ENCODE results near the gene CLSTN3. TPM values are rescaled to one million over a fixed set of nuclear protein-coding genes. Genes with fewer than 3 reads are reported as not detected.

Gene CLSTN3
- total RNA-seq, 1 donor from 2014 or later, result 47.0 TPM

DNA sequence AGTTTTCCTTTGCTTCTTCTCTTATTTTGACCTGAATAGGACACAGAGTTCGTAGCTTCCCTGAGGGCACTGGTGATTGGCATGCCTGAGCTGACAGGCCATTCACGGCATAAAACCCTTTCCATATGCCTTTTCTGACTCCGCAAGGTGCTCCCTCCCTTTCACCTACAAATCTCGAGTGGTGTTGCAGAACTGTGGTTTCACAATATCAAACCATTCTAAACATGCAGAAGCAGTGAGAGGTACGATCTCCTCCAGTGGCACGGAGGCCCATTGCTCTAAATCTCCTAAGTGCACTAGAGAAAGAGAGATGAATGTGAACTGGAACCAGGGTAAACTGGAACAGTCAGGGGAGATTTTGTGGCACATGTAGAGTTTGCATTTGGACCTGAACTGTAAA, 23.9 kb downstream of the CLSTN3 start:
- H3K27me3 Mint-ChIP-seq, result no peaks in the 10 kb centered on the region
- H3K4me1 Mint-ChIP-seq, result no peaks in the 10 kb centered on the region
- no peak overlapping the region for H3K27ac Mint-ChIP-seq
- DNase-seq, result no peak
- intact Hi-C loops (cut with micrococcal nuclease), result no loop called here
- peaks cover 47% of the 10 kb centered on the region for H3K36me3 Mint-ChIP-seq (ENCODE audit: low read depth)
- no peak overlapping the region for H3K4me3 Mint-ChIP-seq
- H3K9me3 Mint-ChIP-seq, result no peaks in the 10 kb centered on the region

- no peak for DNase-seq
- H3K36me3 Mint-ChIP-seq (ENCODE audit: low read depth), result peaks cover 43% of the 10 kb centered on the region
- no peaks in the 10 kb centered on the region for H3K27me3 Mint-ChIP-seq
- no peak overlapping the region for H3K4me3 Mint-ChIP-seq
- no peak overlapping the region for H3K27ac Mint-ChIP-seq
- H3K9me3 Mint-ChIP-seq, result no peaks in the 10 kb centered on the region
- intact Hi-C loops (cut with micrococcal nuclease), result no loop called here
- peaks cover 3% of the 10 kb centered on the region for H3K4me1 Mint-ChIP-seq
These were observed 24.8 kb downstream of the CLSTN3 start for GRCh38 chr12:7154901-7155470.

DNA sequence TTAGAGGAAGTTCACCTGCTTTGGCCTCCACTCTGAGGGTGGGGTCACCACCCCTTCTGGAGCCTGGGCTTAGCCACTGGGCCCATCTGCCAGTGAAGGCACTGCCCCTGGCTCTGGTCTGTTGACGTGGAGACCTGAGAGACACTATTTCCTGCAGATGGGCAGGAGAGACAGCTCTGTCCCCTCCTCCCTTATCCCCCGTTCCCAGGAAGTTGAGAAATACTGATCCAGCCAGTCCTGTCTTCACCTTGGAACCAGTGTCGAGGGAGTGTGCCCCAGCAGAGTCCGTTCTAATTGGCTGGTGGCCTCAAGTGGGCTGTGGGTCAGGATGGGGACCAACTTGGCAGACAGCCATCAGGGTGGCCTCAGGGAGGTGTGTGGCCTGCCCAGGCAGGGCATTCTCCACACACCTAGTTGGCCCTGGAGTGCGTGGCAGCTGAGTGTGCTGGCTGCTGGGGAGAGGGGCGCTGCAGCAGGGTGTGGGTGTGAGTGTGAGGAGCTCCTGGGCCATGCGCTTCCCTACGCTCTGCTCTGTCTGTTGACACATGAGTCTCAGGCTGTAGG, 25.4 kb downstream of the CLSTN3 start:
- intact Hi-C loops (cut with micrococcal nuclease), result no loop called here
- H3K36me3 Mint-ChIP-seq (ENCODE audit: low read depth), result peaks cover 40% of the 10 kb centered on the region

DNA sequence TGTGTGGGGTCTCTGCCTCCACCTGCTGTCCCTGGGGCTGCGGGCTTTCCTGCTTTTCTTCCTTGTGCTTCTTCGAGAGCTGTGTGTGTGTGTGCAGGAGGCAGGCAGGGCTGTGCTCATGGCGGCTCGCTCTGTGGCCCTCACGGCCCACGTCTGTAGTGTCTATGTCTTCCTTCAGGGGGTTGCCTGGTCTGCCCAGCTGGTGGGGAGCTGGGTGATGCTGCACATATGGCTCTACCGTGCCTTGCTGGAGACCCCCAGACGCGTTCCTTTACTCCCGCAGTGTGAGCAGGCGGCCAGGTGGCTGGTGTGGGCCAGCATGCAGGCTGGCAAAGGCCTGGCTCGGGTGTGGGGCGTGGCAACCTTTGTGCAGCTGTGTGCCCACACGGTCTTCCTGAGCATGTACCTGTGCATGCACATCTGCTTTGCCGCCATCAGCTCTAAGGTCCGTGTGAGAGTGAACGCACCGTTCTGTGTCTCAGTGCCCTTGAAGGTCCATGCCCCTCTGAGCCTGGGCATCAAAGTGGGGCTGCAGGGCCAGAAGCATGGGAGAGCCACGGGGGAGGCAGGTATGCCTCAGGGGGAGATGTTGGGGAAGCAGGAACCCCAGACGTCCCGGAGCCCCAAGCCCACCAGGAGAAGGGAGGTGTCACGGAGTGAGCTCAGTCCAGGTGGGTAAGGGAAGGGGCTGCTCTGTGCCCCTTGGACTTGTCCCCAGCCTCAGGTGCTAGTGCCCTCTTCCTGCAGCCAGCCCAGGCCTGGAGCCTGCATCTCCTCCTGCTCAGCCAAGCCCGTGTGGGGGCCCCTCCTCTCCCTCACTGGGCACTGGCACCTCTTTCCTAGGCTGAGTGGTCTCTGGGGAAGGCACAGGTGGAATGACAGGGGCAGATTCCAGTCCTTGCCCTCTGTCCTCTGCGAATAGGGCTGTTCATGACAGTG, 26.4 kb downstream of the CLSTN3 start:
- intact Hi-C loops (cut with micrococcal nuclease), result no loop called here
- Mint-ChIP-seq H3K9me3 (no peaks in the 10 kb centered on the region), H3K27me3 (no peaks in the 10 kb centered on the region), H3K4me3 (no peak overlapping the region), H3K4me1 (peaks cover 8% of the 10 kb centered on the region), H3K36me3 (ENCODE audit: low read depth) (peaks cover 36% of the 10 kb centered on the region), H3K27ac (no peak overlapping the region)
- no peak for DNase-seq

More for the DNA sequence above, 25.4 kb downstream of the CLSTN3 start:
- DNase-seq, result no peak
- peaks cover 7% of the 10 kb centered on the region for H3K4me1 Mint-ChIP-seq
- H3K27ac Mint-ChIP-seq, result no peak overlapping the region
- no peak overlapping the region for H3K4me3 Mint-ChIP-seq
- no peaks in the 10 kb centered on the region for H3K27me3 Mint-ChIP-seq
- no peaks in the 10 kb centered on the region for H3K9me3 Mint-ChIP-seq

- intact Hi-C loops (cut with micrococcal nuclease), result no loop called here
- no peak for DNase-seq
- Mint-ChIP-seq H3K4me1 (peaks cover 8% of the 10 kb centered on the region), H3K36me3 (ENCODE audit: low read depth) (peaks cover 36% of the 10 kb centered on the region), H3K27me3 (no peaks in the 10 kb centered on the region), H3K4me3 (no peak overlapping the region), H3K27ac (no peak overlapping the region), H3K9me3 (no peaks in the 10 kb centered on the region)
These were observed 27.2 kb downstream of the CLSTN3 start for GRCh38 chr12:7157391-7157790.

- DNase-seq, result no peak
- Mint-ChIP-seq H3K27me3 (peaks cover 8% of the 10 kb centered on the region), H3K4me3 (no peak overlapping the region), H3K4me1 (peaks cover 12% of the 10 kb centered on the region), H3K27ac (no peak overlapping the region), H3K9me3 (no peaks in the 10 kb centered on the region), H3K36me3 (ENCODE audit: low read depth) (peaks cover 29% of the 10 kb centered on the region)
- intact Hi-C loops (cut with micrococcal nuclease), result no loop called here
These were observed 28.8 kb downstream of the CLSTN3 start for GRCh38 chr12:7158781-7159609.

DNA sequence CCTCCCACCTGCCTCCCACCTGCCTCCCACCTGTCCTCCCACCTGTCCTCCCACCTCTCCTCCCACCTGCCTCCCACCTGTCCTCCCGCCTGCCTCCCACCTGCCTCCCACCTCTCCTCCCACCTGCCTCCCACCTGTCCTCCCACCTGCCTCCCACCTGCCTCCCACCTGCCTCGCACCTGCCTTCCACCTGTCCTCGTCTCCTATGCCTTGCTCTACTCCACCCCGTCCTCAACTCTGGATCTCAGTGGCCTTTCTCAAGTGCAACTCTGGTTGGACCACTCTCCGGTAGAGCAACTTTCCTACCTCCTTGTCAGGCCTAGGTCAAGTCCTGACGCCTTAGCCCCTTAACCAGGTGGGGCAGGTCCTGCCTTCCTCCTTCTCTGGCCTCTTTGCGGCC, 30.0 kb downstream of the CLSTN3 start:
- H3K4me1 Mint-ChIP-seq, result peaks cover 12% of the 10 kb centered on the region
- intact Hi-C loops (cut with micrococcal nuclease), result no loop called here
- peaks cover 2% of the 10 kb centered on the region for H3K9me3 Mint-ChIP-seq

DNA sequence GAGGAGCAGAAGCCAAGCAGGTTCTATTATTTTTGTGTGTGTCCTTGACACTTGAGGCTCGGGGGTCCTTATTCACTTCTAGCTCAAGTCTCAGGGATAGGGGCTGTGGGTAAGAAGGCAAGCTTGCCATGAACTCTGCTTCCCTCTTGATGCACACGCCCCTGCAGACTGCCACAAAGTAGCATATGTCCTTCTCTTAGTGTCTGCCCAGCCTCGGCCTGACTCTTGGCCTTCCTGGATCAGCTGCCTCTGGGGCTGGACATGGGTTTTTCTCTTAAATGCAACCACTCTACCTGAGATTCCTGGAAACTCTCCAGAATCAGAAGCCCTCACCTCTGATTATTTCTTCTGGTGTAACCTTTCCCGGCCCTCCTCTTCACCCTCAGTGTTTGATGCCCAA, 31.2 kb downstream of the CLSTN3 start:
- H3K4me1 Mint-ChIP-seq, result peaks cover 12% of the 10 kb centered on the region
- DNase-seq, result no peak
- intact Hi-C loops (cut with micrococcal nuclease), result no loop called here
- no peak overlapping the region for H3K4me3 Mint-ChIP-seq
- no peak overlapping the region for H3K27ac Mint-ChIP-seq
- H3K27me3 Mint-ChIP-seq, result peaks cover 10% of the 10 kb centered on the region
- peaks cover 2% of the 10 kb centered on the region for H3K9me3 Mint-ChIP-seq
- peaks cover 15% of the 10 kb centered on the region for H3K36me3 Mint-ChIP-seq (ENCODE audit: low read depth)

More for the DNA sequence above, 30.0 kb downstream of the CLSTN3 start:
- H3K27me3 Mint-ChIP-seq, result peaks cover 10% of the 10 kb centered on the region
- H3K27ac Mint-ChIP-seq, result peak overlapping the region; percentile 73
- peaks cover 22% of the 10 kb centered on the region for H3K36me3 Mint-ChIP-seq (ENCODE audit: low read depth)
- DNase-seq, result no peak
- no peak overlapping the region for H3K4me3 Mint-ChIP-seq

GRCh38 chr12:7161811-7162210, 31.6 kb downstream of the CLSTN3 start:
- intact Hi-C loops (cut with micrococcal nuclease), result no loop called here
- Mint-ChIP-seq H3K4me3 (no peak overlapping the region), H3K9me3 (peaks cover 2% of the 10 kb centered on the region), H3K4me1 (peaks cover 12% of the 10 kb centered on the region), H3K27me3 (peaks cover 10% of the 10 kb centered on the region), H3K36me3 (ENCODE audit: low read depth) (peaks cover 15% of the 10 kb centered on the region), H3K27ac (no peak overlapping the region)
- DNase-seq, result no peak

GRCh38 chr12:7162691-7163114, 32.5 kb downstream of the CLSTN3 start:
- Mint-ChIP-seq H3K27ac (no peak overlapping the region), H3K36me3 (ENCODE audit: low read depth) (peaks cover 10% of the 10 kb centered on the region), H3K4me1 (peaks cover 12% of the 10 kb centered on the region), H3K4me3 (peak overlapping the region; percentile 15), H3K9me3 (peaks cover 2% of the 10 kb centered on the region), H3K27me3 (peaks cover 10% of the 10 kb centered on the region)
- intact Hi-C loops (cut with micrococcal nuclease), result no loop called here
- peak; percentile 73 for DNase-seq

GRCh38 chr12:7169951-7170350, 39.8 kb downstream of the CLSTN3 start:
- Mint-ChIP-seq H3K36me3 (ENCODE audit: low read depth) (no peaks in the 10 kb centered on the region), H3K9me3 (peaks cover 18% of the 10 kb centered on the region), H3K27me3 (peaks cover 8% of the 10 kb centered on the region), H3K4me3 (no peak overlapping the region), H3K4me1 (no peaks in the 10 kb centered on the region), H3K27ac (no peak overlapping the region)
- no peak for DNase-seq
- intact Hi-C loops (cut with micrococcal nuclease), result no loop called here

DNA sequence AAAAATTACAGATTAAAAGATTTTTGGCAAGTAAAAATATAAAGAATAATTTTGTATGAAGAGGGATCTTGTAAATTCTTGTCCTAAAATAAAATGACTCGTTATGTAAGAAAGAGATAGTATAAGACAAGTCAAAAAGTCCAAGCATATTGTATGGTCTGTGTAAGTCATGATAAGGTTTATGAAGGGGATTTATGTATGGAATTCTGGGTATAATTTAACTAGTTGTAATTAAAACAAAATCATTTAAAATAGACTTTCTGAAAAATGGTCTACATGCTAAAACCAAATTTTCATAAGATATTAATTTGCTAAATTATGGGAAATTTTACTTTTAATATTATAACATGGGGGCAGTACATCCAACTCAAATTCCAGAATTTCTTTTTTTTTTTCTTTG, 41.7 kb downstream of the CLSTN3 start:
- no peak for DNase-seq
- Mint-ChIP-seq H3K4me1 (no peaks in the 10 kb centered on the region), H3K9me3 (peaks cover 22% of the 10 kb centered on the region), H3K27ac (no peak overlapping the region), H3K36me3 (ENCODE audit: low read depth) (no peaks in the 10 kb centered on the region), H3K4me3 (no peak overlapping the region), H3K27me3 (peaks cover 17% of the 10 kb centered on the region)
- intact Hi-C loops (cut with micrococcal nuclease), result no loop called here

- intact Hi-C loops (cut with micrococcal nuclease), result no loop called here
- Mint-ChIP-seq H3K27ac (peak overlapping the region; percentile 16), H3K4me1 (no peaks in the 10 kb centered on the region), H3K27me3 (peaks cover 30% of the 10 kb centered on the region), H3K4me3 (no peak overlapping the region), H3K9me3 (peaks cover 19% of the 10 kb centered on the region), H3K36me3 (ENCODE audit: low read depth) (no peaks in the 10 kb centered on the region)
- DNase-seq, result no peak
These were observed 45.3 kb downstream of the CLSTN3 start for GRCh38 chr12:7175493-7175892.
